ENCODE data around the gene NCF2. TPM values are rescaled to one million over a fixed set of nuclear protein-coding genes. Genes with fewer than 3 reads are reported as not detected.

NCF2 gene
- total and polyA plus RNA-seq, 4 donors, result 38.7 to 193 (median 74.3) TPM

- no peaks in the 10 kb centered on the region for H3K27me3 ChIP-seq (ENCODE audit: control insufficient read depth in 3 of 3, insufficient read depth in 3 of 3, low read length in 2 of 3)
- H3K27ac ChIP-seq (ENCODE audit: low read depth in 1 of 2, low read length in 1 of 2), result no peak overlapping the region
- DNase-seq, result no peak
These were observed 38.3 kb downstream of the NCF2 start for GRCh38 chr1:183551924-183552323.

GRCh38 chr1:183550915-183551314 lies 39.3 kb downstream of the NCF2 start:
- 60 to 80% methylated on average over 3 of the region's 3 CpGs for WGBS, 2 donors
- no peak for TF ChIP-seq CTCF (IDR thresholded peaks at IDR 0.05; ENCODE audit: control extremely low read depth, extremely low read depth)
- Histone ChIP-seq H3K9me3 (ENCODE audit: control insufficient read depth in 4 of 4, insufficient read depth in 3 of 4, low read length in 3 of 4) (no peaks in the 10 kb centered on the region), H3K27ac (ENCODE audit: low read depth in 1 of 2, low read length in 1 of 2) (no peak overlapping the region), H3K9ac (ENCODE audit: insufficient read depth in 1 of 2, low read length in 2 of 2) (no peak overlapping the region), H3K4me3 (no peak overlapping the region), H3K27me3 (ENCODE audit: control insufficient read depth in 3 of 3, insufficient read depth in 3 of 3, low read length in 2 of 3) (no peaks in the 10 kb centered on the region), H3K4me1 (ENCODE audit: control insufficient read depth in 5 of 5, insufficient read depth in 5 of 5, low read length in 5 of 5) (no peaks in the 10 kb centered on the region), H3K36me3 (ENCODE audit: control insufficient read depth in 4 of 4, insufficient read depth in 4 of 4, low read length in 4 of 4) (peaks cover 26 to 44% (median 27%) of the 10 kb centered on the region in 4 donors)
- ATAC-seq (ENCODE audit: insufficient read depth, low FRiP score), result no peak
- DNase-seq, result no peak

More at GRCh38 chr1:183551924-183552323, 38.3 kb downstream of the NCF2 start:
- WGBS, 2 donors, result 77 to 80% methylated on average over 9 of the region's 9 CpGs
- Histone ChIP-seq H3K36me3 (ENCODE audit: control insufficient read depth in 4 of 4, insufficient read depth in 4 of 4, low read length in 4 of 4) (peaks cover 16 to 35% (median 24%) of the 10 kb centered on the region in 4 donors), H3K9me3 (ENCODE audit: control insufficient read depth in 4 of 4, insufficient read depth in 3 of 4, low read length in 3 of 4) (no peaks in the 10 kb centered on the region), H3K4me1 (ENCODE audit: control insufficient read depth in 5 of 5, insufficient read depth in 5 of 5, low read length in 5 of 5) (no peaks in the 10 kb centered on the region), H3K9ac (ENCODE audit: insufficient read depth in 1 of 2, low read length in 2 of 2) (no peak overlapping the region), H3K4me3 (no peak overlapping the region)
- TF ChIP-seq CTCF (IDR thresholded peaks at IDR 0.05; ENCODE audit: control extremely low read depth, extremely low read depth), result no peak
- ATAC-seq (ENCODE audit: insufficient read depth, low FRiP score), result no peak

GRCh38 chr1:183548116-183548515 lies 42.1 kb downstream of the NCF2 start:
- peaks cover 0 to 2% (median 0%) of the 10 kb centered on the region in 5 donors for H3K4me1 ChIP-seq (ENCODE audit: control insufficient read depth in 5 of 5, insufficient read depth in 5 of 5, low read length in 5 of 5)
- DNase-seq, result no peak

More at GRCh38 chr1:183548116-183548515, 42.1 kb downstream of the NCF2 start:
- no peak overlapping the region for H3K9ac ChIP-seq (ENCODE audit: insufficient read depth in 1 of 2, low read length in 2 of 2)
- no peaks in the 10 kb centered on the region for H3K9me3 ChIP-seq (ENCODE audit: control insufficient read depth in 4 of 4, insufficient read depth in 3 of 4, low read length in 3 of 4)
- no peak for TF ChIP-seq CTCF (IDR thresholded peaks at IDR 0.05; ENCODE audit: control extremely low read depth, extremely low read depth)
- no peak overlapping the region for H3K4me3 ChIP-seq
- peaks cover 25 to 56% (median 35%) of the 10 kb centered on the region in 4 donors for H3K36me3 ChIP-seq (ENCODE audit: control insufficient read depth in 4 of 4, insufficient read depth in 4 of 4, low read length in 4 of 4)
- 74 to 76% methylated on average over 1 of the region's 1 CpG for WGBS, 2 donors
- ATAC-seq (ENCODE audit: insufficient read depth, low FRiP score), result peak; percentile 46
- no peak overlapping the region for H3K27ac ChIP-seq (ENCODE audit: low read depth in 1 of 2, low read length in 1 of 2)
- H3K27me3 ChIP-seq (ENCODE audit: control insufficient read depth in 3 of 3, insufficient read depth in 3 of 3, low read length in 2 of 3), result no peaks in the 10 kb centered on the region
